NOMO-1 (cell line): ENCODE results near the gene TRAPPC6A.

ENCODE experiments used
- DNase-seq, 2 experiments: peaks; one replicate each; lab custom pipeline; 2025; ENCODE audit not compliant: unreplicated experiment in 2 of 2; lab: John Stamatoyannopoulos, UW

The TRAPPC6A gene

GRCh38 chr19:45163751-45164460 is 14.1 kb downstream of the TRAPPC6A start:
- no peak for DNase-seq

DNA sequence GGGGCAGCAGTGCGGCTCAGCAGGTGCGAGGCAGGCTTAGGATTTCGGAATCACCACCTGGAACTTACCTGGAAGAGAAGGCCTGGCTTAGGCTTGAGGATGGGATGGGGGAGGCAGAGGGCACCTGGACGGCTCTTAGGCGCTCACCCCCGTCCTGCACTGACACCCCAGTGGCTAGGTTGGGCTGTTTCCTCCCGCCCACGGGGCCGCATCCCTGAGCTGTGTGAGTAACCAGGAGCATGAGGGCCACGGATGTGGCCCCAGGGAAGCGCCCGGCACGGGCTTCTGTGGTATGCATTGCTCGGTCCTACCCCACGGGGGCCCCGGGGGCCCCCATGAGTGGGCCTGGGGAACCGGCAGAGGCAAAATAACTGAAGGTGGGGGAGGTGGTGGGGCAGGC is 14.9 kb downstream of the TRAPPC6A start:
- DNase-seq: no peak

GRCh38 chr19:45162608-45163143 is 15.4 kb downstream of the TRAPPC6A start:
- peak in 1 of 2 experiments; percentile 12 for DNase-seq

- DNase-seq: no peak
These were observed 16.1 kb downstream of the TRAPPC6A start for GRCh38 chr19:45161738-45162607.

- DNase-seq: no peak
These were observed 16.9 kb downstream of the TRAPPC6A start, which contains the start of gene NKPD1 for GRCh38 chr19:45160870-45161737. NKPD1 (minus strand) TSS chr19:45160982; CDS start chr19:45160150, 832 bp downstream.

GRCh38 chr19:45159971-45160324 is 18.1 kb downstream of the TRAPPC6A start:
- DNase-seq: no peak

DNA sequence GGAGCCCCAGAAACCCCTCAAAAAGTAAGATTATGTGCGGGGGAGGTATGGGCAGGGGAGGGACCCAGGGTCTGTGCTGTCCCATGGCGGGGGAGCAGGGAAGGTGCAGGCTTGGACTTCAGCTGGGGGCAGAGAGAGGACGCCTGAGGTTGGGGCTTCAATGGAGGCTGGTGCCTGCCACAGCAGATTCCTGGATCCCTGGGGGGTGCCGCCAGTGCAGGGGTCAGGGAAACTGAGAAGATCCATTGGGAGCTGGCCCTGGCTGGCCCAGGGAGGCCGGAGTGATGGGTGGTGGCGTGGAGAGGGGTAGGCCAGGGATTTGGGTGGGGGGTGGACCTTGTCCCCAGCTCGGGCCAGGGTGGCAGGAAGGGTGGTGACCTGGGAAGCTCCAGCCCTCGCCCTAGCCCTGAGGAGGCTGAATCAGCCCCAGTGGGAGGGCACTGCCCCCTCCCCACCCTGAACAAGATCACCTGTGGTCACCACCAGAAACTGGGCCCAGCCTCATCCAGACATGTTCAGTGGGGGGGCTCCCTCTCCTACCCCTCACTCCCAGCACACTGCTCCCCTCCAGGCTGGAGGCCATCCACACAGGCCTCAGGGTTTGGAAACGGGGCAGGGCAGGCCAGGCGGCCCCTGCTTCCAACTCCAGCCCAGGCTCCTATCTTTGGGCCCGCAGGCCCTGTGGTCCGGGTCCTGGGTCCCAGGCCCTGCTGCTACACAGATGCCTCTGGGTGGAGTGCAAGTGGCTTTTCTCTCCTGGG is 18.6 kb downstream of the TRAPPC6A start:
- DNase-seq: no peak

DNA sequence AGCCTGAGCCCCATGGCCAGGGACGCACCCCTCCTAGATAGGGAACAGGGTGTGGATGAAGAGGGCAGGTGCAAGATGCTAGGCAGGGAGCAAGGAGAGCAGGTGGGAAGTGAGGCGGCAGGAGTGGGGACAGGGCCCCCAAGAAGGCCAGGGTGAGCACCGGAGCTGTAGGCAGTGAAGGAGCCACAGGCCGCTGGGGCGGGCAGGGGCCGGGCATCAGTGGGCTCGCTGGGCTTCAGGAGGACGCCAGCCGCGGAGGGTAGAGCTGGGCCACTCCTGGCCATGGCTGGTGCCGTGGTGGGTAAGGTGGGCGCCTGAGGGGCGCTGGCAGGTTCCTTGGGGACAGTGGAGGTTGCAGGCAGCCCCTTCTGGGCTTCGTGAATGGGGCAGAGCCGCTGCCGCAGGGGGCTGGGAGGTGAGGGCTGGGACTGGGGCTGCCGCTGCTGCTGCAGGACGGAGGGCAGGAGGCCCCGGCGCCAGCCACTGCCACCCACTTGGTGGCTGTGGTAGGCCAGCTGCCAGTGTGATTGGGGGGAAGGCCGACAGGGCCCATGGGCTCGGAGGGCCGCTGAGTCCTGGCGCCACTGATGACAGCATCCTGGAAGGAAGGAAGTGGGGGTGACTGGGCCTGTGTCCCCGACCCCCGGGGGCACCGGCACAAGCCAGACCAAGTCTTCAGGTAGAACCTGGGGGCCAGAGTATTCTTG is 19.4 kb downstream of the TRAPPC6A start:
- no peak for DNase-seq

DNA sequence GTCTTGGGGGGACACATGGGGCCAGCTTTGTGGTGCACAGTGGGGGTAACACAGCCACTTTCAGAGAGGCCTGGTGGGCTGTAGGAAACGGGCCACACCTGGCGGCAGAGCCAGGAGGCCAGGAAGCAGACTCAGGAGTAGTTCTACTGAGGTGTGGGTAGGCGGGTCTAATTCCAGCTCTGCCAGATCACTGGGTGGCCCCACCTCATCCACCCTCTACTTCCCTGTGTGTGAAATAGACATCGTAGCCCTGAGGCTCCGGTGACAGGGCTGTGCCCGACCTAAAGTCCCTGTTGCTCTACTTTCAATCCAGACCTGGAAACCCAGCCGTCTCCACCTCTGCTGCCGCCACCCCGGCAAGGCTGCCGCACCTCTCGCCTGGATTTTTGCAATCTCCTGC is 21.3 kb downstream of the TRAPPC6A start:
- no peak for DNase-seq

GRCh38 chr19:45156011-45156630 is 21.9 kb downstream of the TRAPPC6A start:
- no peak for DNase-seq

- DNase-seq: no peak
These were observed 23.8 kb downstream of the TRAPPC6A start for GRCh38 chr19:45154064-45154827.

DNA sequence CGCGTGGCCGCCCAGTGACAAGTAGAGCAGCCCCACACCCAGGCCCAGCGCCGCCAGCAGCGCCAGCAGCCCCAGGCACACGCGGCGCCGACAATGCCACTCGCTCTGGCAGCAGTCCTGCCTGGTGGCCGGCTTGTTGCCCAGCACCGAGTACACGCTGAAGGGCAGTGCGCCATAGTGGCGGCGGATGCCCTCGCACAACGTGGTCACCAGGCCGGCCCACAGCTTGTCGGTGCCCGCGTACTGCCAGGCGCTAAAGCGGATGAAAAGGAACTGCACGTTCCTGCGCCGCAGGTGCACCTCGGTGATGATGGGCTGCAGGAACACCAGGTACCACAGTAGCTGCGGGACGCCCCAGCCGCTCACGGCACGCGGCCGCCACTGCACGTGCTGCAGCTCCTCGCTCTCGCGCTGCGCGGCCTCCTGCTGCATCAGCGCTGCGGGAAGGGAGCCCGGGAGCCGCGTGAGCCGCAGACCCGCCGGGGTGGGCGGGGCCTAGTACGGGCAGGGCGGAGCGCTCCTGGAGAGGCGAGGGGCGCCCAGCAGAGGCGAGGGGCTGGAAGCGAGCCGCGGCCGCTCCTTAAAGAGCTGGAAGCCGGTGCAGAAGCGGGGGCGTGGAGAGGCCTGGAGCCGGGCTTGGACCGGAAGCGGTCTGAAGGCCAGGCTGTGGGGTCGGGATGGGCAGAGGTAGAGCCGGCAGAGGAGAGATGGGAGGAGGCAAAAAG is 24.5 kb downstream of the TRAPPC6A start:
- peak in 1 of 2 experiments; percentile 16 for DNase-seq

DNA sequence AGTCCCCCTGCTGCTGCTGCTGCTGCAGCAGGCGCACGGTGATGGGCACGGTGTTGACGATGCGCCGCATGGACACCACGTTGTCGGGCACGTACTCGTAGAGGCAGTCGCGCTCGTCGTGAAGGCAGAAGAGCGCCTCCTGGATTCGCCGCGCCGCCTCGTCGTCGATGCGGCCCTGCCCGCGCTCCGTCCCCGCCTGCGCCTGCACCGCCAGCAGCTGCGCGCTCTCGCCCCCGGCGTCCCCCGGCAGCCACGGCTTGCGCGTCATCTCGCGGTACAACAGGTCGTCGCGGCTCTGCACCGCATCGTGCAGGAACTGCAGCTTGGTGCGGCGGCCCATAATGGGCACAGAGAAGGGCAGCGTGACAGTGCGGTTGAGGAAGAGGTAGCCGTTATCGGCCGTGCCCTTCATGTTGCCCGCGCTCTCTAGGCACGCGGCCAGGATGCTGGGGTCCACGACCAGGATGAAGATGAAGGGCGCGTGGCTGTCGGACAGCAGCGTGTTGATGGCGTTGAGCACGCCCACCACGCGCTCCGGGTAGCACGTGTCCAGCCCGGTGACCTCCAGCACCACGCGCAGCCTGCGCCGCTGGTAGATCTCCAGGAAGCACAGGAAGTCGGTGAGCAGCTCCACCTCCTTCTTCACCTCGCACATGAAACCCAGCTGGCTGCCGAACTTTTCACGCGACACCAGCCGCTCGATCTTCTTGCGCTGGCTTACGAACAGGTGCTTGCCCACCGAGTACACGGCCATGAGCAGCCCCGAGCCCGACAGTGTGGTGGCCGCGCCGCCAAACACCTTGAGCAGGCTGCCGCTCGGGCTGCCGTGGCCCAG is 25.3 kb downstream of the TRAPPC6A start:
- no peak for DNase-seq

DNA sequence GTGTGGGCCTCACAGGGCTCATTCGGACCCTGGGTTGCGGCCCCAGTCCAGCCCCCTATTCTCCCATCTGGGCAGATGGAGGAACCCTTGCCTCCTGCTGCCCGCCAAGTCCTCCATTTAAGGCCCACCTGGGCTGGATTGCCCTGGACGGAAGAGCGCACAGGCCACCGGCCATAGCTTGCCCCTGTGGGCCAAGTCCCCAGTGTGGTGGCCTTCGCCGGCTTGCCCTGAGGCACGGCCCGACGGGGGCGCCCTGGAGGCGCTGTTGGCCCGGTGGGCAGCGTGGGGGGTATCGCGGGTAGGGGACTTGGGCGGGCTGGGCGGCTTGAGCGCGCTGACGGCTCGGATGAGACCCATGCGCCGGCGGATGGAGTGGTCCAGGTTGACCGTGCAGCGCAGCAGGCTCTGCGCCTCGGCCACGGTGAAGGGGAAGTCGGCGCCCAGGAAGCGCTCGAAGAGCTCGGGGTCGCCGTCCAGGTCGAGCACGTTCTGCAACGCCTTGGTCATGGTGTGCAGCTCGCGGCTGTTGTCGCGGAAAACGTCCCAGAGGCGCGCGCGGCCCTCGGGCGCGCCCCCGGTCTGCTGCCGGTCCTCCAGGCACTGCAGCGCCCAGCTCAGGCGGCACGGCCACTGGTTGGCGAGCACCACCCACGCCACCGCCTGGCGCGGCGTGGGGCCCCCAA is 26.1 kb downstream of the TRAPPC6A start:
- DNase-seq: no peak

GRCh38 chr19:45151320-45151719 is 26.7 kb downstream of the TRAPPC6A start:
- DNase-seq: no peak

GRCh38 chr19:45150751-45151281 is 27.2 kb downstream of the TRAPPC6A start:
- no peak for DNase-seq
